GM19099 (cell line): ENCODE results near the gene ZNF486.
A peak's percentile ranks its signal among the peaks of the same experiment; 100 is the strongest.

Source experiments
- POLR2A ChIP-seq: IDR thresholded peaks from 3 replicates; pipeline ENCODE4 v1.6.1; 2011; ENCODE audit warnings: low read depth; ENCODE audit not compliant: insufficient read length; ENCODE audit errors: extremely low read depth

The ZNF486 gene

GRCh38 chr19:20167020-20167644, at the start of gene ZNF486:
Gene ZNF486 (plus strand): TSS chr19:20167214. CDS start chr19:20167331, 117 bp downstream.
- TF ChIP-seq POLR2A, result peak; percentile 64

- TF ChIP-seq POLR2A, result no peak
Observed at GRCh38 chr19:20124879-20125278, 42.1 kb upstream of the ZNF486 start.

GRCh38 chr19:20151617-20152145, 15.3 kb upstream of the ZNF486 start:
- TF ChIP-seq POLR2A, result no peak

GRCh38 chr19:20153281-20153680, 13.7 kb upstream of the ZNF486 start:
- no peak for TF ChIP-seq POLR2A

- TF ChIP-seq POLR2A, result no peak
Observed at GRCh38 chr19:20154636-20155035, 12.4 kb upstream of the ZNF486 start.

GRCh38 chr19:20162821-20163220, 4.2 kb upstream of the ZNF486 start:
- no peak for TF ChIP-seq POLR2A

- TF ChIP-seq POLR2A, result no peak
Observed at GRCh38 chr19:20164456-20164855, 2.6 kb upstream of the ZNF486 start.

GRCh38 chr19:20165971-20166592, 932 bp upstream of the ZNF486 start:
- TF ChIP-seq POLR2A, result no peak

- no peak for TF ChIP-seq POLR2A
Observed at GRCh38 chr19:20167651-20168122, 673 bp downstream of the ZNF486 start.

- TF ChIP-seq POLR2A, result no peak
Observed at GRCh38 chr19:20171285-20171684, 4.3 kb downstream of the ZNF486 start.

GRCh38 chr19:20182222-20182785, 15.3 kb downstream of the ZNF486 start:
- TF ChIP-seq POLR2A, result no peak

GRCh38 chr19:20186174-20186573, 19.2 kb downstream of the ZNF486 start:
- TF ChIP-seq POLR2A, result no peak

- no peak for TF ChIP-seq POLR2A
Observed at GRCh38 chr19:20197747-20198146, 30.7 kb downstream of the ZNF486 start.

GRCh38 chr19:20209051-20209450, 42.0 kb downstream of the ZNF486 start:
- TF ChIP-seq POLR2A, result no peak

GRCh38 chr19:20233105-20233504, 66.1 kb downstream of the ZNF486 start:
- no peak for TF ChIP-seq POLR2A

GRCh38 chr19:20235156-20235555, 68.1 kb downstream of the ZNF486 start:
- no peak for TF ChIP-seq POLR2A
